Esophagus muscularis mucosa (tissue), 4 donors: ENCODE data around the gene NUDT12.

Experiments
- CTCF ChIP-seq, 3 experiments: fragments of 200-600 bp in 2 of 3; fragments of 450-650 bp in 1 of 3; sonication (generic) in 2 of 3; IDR thresholded peaks; one replicate each; pipeline ENCODE4 v1.5.1; 2017 to 2019; ENCODE audit warnings: antibody characterized with exemption in 3 of 3, mild to moderate bottlenecking in 2 of 3, moderate library complexity in 1 of 3
- EP300 ChIP-seq: sonication (generic); formaldehyde crosslinking; IDR thresholded peaks from one replicate; pipeline ENCODE4 v1.6.1; 2017; ENCODE audit warnings: antibody characterized with exemption
- POLR2A ChIP-seq: fragments of 450-650 bp; IDR thresholded peaks from one replicate; pipeline ENCODE4 v1.6.1; 2017; ENCODE audit warnings: antibody characterized with exemption, moderate library complexity, mild to moderate bottlenecking, low read depth
- POLR2AphosphoS5 ChIP-seq, 2 donors: sonication (generic); formaldehyde crosslinking; IDR thresholded peaks; one replicate each; pipeline ENCODE4 v1.6.1; 2017; ENCODE audit warnings: antibody characterized with exemption in 2 of 2

GRCh38 chr5:103569313-103570060 is 6.9 kb upstream of the NUDT12 start:
- no peak for TF ChIP-seq CTCF (IDR thresholded peaks at IDR 0.05)
- TF ChIP-seq EP300: no peak
- no peak for TF ChIP-seq POLR2AphosphoS5 (IDR thresholded peaks at IDR 0.05)
- TF ChIP-seq POLR2A: no peak
